ENCODE results near the gene MMP25.

The MMP25 gene

DNA sequence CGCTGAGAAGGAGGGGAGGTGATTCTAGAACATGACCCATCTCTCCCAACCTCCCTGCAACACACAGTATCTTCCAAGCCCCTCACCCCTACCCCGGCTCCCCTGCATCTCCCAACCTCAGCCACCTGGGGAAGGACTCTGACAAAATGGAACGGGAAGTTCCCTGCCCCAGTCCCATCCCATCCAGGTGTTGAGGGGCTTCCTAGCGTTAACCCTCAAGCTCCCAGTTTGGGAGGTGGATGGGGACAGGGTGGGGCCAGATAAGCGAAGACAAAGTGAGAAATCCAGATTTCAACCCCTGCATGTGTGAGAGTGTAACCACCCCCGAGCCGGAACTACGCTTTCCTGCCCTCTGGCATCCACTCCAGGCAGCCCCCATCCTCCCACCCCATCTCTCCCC, 50.9 kb downstream of the MMP25 start:
- DNase-seq: no peak

DNA sequence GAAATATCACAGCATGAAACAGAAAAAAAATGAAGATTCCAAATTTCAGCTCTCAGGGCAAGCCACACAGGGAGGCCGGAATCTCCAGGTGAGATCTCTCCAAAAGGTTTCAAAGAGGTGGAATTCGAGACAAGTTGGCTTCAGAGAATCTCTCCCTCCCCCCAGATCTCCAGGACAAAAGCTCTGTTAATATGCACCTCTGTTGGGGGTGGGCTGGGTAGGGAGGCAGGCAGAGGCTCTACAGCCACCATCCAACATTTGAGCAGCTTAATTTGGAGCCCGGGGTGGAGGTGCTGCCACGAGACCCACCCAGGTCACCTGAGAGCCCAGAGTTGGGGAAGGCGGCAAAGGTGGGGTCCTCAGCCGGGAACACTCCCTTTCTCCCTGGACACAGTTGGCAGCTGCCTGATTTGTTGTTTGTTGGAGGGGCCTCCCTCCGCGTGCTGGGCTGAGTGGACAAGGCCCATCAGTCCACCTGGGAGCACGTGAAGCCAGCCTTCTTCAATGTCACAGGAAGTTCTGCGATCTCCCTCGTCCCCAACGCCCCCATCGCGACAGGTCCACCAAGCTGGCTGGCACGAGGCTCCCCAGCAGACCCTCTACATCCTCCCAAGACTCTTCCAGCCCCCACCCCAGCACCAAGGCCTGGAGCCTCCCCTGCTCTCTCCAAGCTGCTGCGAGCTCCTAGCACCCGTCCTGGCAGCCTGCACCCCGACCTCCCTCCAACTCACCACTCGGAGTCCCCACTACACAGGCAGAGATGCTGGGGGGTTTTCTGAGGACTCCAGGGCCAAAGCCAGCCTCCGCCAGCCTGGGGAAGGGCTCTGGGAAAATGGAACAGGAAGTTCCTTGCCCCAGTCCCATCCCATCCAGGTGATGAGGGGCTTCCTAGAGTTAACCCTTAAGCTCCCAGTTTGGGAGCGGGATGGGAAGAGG, 52.4 kb downstream of the MMP25 start, which contains the start of gene ZSCAN10:
Gene ZSCAN10, minus strand, starts transcription at position 836 of the 936 bp plus-strand sequence. CDS start 6,357 bp downstream, outside the sequence.
- no peak for DNase-seq

DNA sequence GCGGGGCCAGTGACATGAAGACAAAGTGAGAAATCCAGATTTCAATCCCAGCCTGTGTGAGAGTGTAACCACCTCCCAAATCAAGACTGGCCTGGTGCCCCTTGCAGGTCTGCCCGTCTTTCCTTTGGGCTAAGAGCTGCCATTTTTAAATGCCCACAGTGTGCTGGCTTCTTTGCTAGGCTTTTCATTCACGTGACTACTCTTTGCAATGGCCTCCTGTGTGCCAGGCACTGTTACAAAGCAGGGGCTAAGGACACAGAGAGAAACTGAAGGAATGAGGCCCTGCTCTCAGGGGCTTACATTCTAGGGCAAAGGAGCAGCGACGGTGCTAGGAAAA, 53.0 kb downstream of the MMP25 start:
- DNase-seq: no peak

DNA sequence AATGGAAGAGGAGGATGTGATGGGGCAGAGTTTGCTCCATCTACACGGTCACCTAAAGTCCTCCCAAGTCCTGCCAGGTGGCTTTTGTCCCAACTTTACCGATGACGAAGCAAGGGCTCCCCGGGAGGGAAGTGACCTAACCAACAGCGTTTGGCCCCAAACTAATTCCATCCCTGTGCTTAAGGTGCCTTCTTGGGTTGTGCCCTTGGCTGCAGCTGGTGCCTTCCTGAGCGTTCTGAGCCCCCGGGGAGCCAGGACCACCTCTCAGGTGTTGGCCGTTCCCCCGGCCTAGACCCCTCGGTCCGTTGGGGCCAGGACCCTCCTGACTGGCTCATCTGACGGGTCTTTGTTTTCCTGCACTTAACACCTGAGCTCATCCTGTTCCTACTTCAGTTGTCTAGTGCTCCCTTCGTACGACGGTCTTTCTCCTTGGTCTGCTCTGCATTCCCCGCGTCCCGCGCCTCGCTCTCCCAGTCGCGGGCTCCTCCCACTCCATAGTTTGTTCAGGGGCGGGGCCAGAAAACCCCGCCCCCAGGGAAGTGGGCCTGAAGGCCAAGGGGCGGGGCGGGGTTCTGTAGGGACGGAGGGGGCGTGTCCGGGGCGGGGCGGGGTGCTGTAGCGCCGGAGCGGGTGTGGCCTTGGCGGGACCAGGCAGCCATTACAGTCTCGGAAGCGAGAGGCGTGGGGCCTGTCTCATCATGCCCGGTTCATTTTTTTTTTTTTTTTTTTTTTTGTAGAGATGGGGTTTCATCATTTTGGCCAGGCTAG, 53.6 kb downstream of the MMP25 start:
- DNase-seq: peak; percentile 90

DNA sequence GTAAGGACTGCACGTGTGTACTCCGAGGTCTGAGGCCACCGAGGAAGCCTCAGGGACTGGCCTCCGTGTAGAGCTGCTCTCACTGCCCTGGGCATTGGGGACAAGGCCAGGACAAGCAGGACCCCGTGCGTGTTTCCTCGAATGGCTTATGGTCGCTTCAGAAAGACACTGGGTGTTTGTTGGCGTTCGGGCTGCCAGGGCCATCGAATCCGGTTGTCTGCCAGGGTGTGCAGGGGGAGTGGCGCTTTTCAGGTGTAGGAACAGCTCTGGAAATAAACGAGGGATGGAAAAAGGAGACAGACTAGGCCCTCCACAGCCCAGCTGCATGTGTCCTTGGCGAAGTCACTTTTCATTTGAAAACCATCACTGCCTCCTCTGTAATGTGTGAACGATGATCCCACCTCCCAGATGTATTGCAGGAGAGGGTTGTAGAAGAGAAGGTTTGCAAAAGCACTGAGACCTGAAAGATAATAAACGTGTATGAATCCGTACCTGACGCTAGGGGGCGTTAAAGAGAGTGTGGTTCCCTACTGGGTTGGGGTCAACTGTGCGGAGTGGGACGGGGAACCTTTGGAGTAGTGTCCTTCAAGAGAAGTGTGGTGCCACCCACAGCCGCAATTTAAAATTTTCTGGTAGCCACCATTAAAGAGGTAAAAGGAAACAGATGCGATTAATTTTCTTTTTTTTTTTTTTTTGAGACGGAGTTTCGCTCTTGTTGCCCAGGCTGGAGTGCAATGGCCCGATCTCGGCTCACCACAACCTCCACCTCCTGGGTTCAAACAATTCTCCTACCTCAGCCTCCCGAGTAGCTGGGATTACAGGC, 54.9 kb downstream of the MMP25 start:
- no peak for DNase-seq

DNA sequence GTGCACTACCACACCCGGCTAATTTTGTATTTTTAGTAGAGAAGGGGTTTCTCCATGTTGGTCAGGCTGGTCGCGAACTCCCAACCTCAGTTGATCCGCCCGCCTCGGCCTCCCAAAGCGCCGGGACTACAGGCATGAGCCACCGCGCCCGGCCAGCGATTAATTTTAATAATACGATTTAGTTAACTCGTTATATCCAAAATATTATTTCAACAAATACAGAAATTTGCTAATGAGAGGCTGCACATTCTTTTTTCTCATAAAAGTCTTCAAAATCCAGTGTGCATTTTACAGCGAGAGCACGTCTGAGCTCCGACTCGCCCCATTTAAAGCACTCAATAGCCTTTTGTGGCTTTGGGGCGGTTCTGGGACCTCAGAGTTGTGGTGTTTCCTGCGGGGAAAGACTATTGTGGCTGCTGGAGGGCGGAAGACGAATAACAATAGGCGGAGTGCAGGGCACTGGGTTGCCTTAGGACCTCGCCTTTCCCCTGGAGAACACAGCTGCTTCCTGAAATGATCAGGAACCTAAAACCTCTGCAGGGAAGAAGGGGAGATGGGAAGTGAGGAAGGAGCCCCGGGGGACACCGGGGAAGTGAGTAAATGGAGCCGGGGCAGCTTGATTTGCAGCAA, 55.6 kb downstream of the MMP25 start:
- no peak for DNase-seq

DNA sequence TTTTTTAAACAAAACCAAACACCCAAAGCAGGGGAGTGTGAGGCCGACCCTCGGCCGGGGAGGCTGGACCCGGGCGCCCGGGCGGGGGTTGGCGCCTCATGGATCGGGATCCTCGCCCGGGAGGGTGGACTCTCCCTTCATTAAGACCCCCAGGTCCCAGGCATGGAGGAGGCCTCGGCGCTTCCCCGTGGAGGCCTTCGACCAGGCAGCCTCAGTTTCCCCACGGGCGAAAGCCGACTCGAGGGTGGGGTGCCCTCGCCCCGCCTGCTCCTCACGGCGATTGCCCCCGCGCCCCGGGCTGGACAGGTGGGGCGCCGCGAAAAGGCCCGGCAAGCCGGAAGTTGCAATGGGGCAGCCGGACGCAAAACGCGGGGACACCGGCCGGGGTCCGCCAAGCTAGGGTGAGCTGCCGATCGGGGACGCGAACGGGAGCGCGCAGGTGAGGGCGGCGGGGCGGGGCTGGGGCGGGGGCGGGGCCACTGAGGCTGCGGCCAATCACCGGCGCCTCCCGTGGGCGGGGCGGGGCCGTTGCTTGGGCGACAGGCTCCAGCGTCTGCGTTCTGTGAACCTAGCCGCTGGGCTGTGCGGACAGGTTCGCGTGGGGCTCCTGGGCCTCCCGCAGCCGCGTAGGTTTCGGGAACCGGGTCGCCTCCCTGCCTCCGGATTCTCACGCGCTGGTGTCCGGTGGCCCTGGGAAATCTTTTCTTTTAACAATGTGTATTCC, 60.0 kb downstream of the MMP25 start:
- peak; percentile 90 for DNase-seq

All from activated CD8-positive, alpha-beta memory T cell treated with anti-CD3 and anti-CD28 coated beads, Interleukin-2, amount 50 U/mL, for 4 hours (primary cell).